GM23338 (cell line): Measurements from ENCODE around the gene THSD7A. TPM values are rescaled to one million over a fixed set of nuclear protein-coding genes. Genes with fewer than 3 reads are reported as not detected.

Experiments
- ATAC-seq: fragments of 200-7000 bp; cut with Tn5 transposase; 3 replicates; pipeline ENCODE4 v1.9.1; 2020
- DNase-seq: peaks from one replicate; pipeline ENCODE4 v3.0.0-alpha.2; 2015; ENCODE audit warnings: low spot score
- H2AFZ ChIP-seq: fragments of 200-600 bp; sonication (generic); 2 replicates; pipeline ENCODE4 v1.8.0; 2016; ENCODE audit warnings: antibody characterized with exemption, mild to moderate bottlenecking, moderate library complexity
- H3F3A ChIP-seq: fragments of 200-600 bp; sonication (generic); replicated peaks from 2 replicates; pipeline ENCODE4 v1.8.0; 2017; ENCODE audit warnings: antibody characterized with exemption, mixed run types, low read depth
- H3K27ac ChIP-seq: fragments of 200-600 bp; sonication (generic); 2 replicates; pipeline ENCODE4 v1.6.1; 2016; ENCODE audit warnings: low read depth
- H3K27me3 ChIP-seq: fragments of 200-600 bp; sonication (generic); 2 replicates; pipeline ENCODE4 v1.8.0; 2016; ENCODE audit warnings: mild to moderate bottlenecking, mixed run types, moderate library complexity; ENCODE audit not compliant: insufficient read depth
- H3K36me3 ChIP-seq: fragments of 200-600 bp; sonication (generic); 2 replicates; pipeline ENCODE4 v1.8.0; 2016; ENCODE audit warnings: mild to moderate bottlenecking; ENCODE audit not compliant: insufficient read depth
- H3K4me1 ChIP-seq: fragments of 200-600 bp; sonication (generic); 2 replicates; pipeline ENCODE4 v1.8.0; 2016; ENCODE audit warnings: mild to moderate bottlenecking, moderate library complexity; ENCODE audit not compliant: insufficient read depth
- H3K4me2 ChIP-seq: fragments of 200-600 bp; sonication (generic); 2 replicates; pipeline ENCODE4 v1.7.1; 2017; ENCODE audit warnings: mixed run types
- H3K4me3 ChIP-seq: fragments of 200-600 bp; sonication (generic); 2 replicates; pipeline ENCODE4 v1.6.1; 2016; ENCODE audit warnings: mixed run types
- H3K79me2 ChIP-seq: fragments of 200-600 bp; sonication (generic); replicated peaks from 2 replicates; pipeline ENCODE4 v1.8.0; 2017; ENCODE audit warnings: mild to moderate bottlenecking; ENCODE audit not compliant: insufficient read depth
- H3K9me2 ChIP-seq: fragments of 200-600 bp; sonication (generic); 2 replicates; pipeline ENCODE4 v1.8.0; 2017; ENCODE audit not compliant: insufficient read depth
- H4K20me1 ChIP-seq: fragments of 200-600 bp; sonication (generic); replicated peaks from 2 replicates; pipeline ENCODE4 v1.8.0; 2017; ENCODE audit warnings: mild to moderate bottlenecking; ENCODE audit not compliant: insufficient read depth
- H3K27ac Mint-ChIP-seq: 2 replicates; pipeline ENCODE4 v1.8.0; 2020; ENCODE audit warnings: inconsistent platforms, mild to moderate bottlenecking, moderate library complexity, mixed read lengths
- H3K27me3 Mint-ChIP-seq: 3 replicates; pipeline ENCODE4 v1.8.0; 2022; ENCODE audit warnings: low read depth, mild to moderate bottlenecking, moderate library complexity, mixed read lengths, inconsistent platforms; ENCODE audit not compliant: insufficient read depth, poor library complexity
- H3K36me3 Mint-ChIP-seq: 3 replicates; pipeline ENCODE4 v1.8.0; 2021; ENCODE audit warnings: low read depth, mild to moderate bottlenecking, inconsistent platforms, moderate library complexity, mixed read lengths
- H3K4me1 Mint-ChIP-seq: 3 replicates; pipeline ENCODE4 v1.8.0; 2020; ENCODE audit warnings: mild to moderate bottlenecking, inconsistent platforms, mixed read lengths
- H3K4me3 Mint-ChIP-seq: 3 replicates; pipeline ENCODE4 v1.8.0; 2021; ENCODE audit warnings: moderate library complexity, mild to moderate bottlenecking, inconsistent platforms, mixed read lengths
- H3K9me3 Mint-ChIP-seq: 3 replicates; pipeline ENCODE4 v1.8.0; 2020; ENCODE audit warnings: moderate library complexity, mild to moderate bottlenecking, inconsistent platforms, mixed read lengths
- CREB1 ChIP-seq: fragments of 250-450 bp; sonication (Bioruptor Pico); IDR thresholded peaks from 2 replicates; pipeline ENCODE4 v1.5.0; 2020; ENCODE audit warnings: low read depth, mild to moderate bottlenecking, moderate library complexity
- CTCF ChIP-seq, 2 experiments: fragments of 200-600 bp in 1 of 2; sonication (generic) in 1 of 2; conservative IDR thresholded peaks; 2 replicates each; pipeline versions ENCODE4 v1.5.1 to v1.6.1; 2016 to 2017; ENCODE audit warnings: antibody characterized with exemption in 2 of 2, low read depth in 2 of 2, mild to moderate bottlenecking in 2 of 2, moderate library complexity in 1 of 2
- JUNB ChIP-seq: IDR thresholded peaks from one replicate; pipeline ENCODE4 v1.6.1; 2016; ENCODE audit warnings: antibody characterized with exemption; ENCODE audit not compliant: unreplicated experiment
- NANOG ChIP-seq: IDR thresholded peaks from 2 replicates; pipeline ENCODE4 v1.6.1; 2016; ENCODE audit warnings: antibody characterized with exemption, borderline replicate concordance
- POLR2AphosphoS5 ChIP-seq: IDR thresholded peaks from 2 replicates; pipeline ENCODE4 v1.6.1; 2016; ENCODE audit warnings: antibody characterized with exemption, low read depth
- STAT1 ChIP-seq: IDR thresholded peaks from one replicate; pipeline ENCODE4 v1.6.1; 2016; ENCODE audit warnings: antibody characterized with exemption; ENCODE audit not compliant: unreplicated experiment
- ZNF114 ChIP-seq: fragments of 250-450 bp; sonication (Bioruptor Pico); IDR thresholded peaks from 2 replicates; pipeline ENCODE4 v1.5.0; 2020; ENCODE audit warnings: mild to moderate bottlenecking, moderate library complexity
- ZNF331 ChIP-seq: fragments of 250-450 bp; sonication (Bioruptor Pico); IDR thresholded peaks from 2 replicates; pipeline ENCODE4 v1.5.0; 2020; ENCODE audit warnings: low read depth, mild to moderate bottlenecking, moderate library complexity
- ZNF462 ChIP-seq: fragments of 250-450 bp; sonication (Bioruptor Pico); IDR thresholded peaks from 2 replicates; pipeline ENCODE4 v1.5.0; 2020; ENCODE audit warnings: mild to moderate bottlenecking, moderate library complexity
- polyA plus RNA-seq: library from polyadenylated mRNA; unstranded; fragments of >200 nt; fragmentation: Nextera tagmentation; extraction: Ambion mirVana; gene quantifications from 2 replicates; pipeline ENCODE4 v1.2.1, GENCODE V29; 2016
- total RNA-seq: library from RNA; depleted of rRNA; stranded (reverse); fragments of >200 nt; shearing (Covaris generic); gene quantifications from 2 replicates; pipeline ENCODE4 v1.2.3, GENCODE V29; 2014

The THSD7A gene
- total and polyA plus RNA-seq, 2 experiments from 2014 or later: 1.3 to 2.1 TPM

DNA sequence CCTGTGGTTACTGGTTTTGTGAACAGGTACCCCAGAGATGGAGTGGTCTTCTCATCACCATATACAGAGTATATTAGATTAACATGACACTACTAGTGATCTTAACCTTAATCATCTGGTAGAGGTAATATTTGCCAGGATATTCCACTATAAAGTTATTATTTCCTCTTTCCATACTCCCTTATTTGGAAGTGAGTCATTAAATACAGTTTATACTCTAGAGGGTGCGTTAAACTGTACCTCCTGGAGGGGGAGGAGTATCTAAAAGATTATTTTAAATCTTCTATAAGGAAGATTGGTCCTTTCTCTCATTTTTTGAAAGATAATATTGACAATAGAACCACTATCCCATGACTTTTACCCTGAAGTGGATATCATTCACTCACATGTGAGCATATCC lies 85.4 kb downstream of the THSD7A start (continued):
- TF ChIP-seq ZNF462 (CRISPR knock-in tag): no peak
- TF ChIP-seq ZNF331 (CRISPR knock-in tag): no peak
- no peak for TF ChIP-seq ZNF114 (CRISPR knock-in tag)
- TF ChIP-seq CTCF (conservative IDR thresholded peaks at IDR 0.05; ENCODE audit: low read depth in 2 of 2): no peak

DNA sequence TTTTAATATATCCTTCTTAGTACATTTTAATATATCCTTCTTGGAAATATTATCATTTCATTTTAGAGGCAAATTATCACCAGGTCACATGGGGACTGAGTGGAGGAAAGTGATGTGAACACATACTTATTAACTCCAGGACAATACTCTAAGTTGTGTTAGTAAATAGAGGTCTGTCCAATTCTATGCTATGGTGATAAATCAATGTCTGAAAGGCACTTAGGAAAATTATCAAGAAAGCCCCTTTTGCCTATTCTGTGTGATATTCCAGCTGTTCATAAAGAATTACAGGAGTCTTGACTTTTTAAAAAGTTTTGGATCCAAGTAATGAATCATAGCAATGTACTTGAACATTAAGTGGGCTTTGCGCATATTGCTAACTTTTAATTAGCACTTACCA lies 88.5 kb downstream of the THSD7A start:
- no peaks in the 10 kb centered on the region for H3K9me3 Mint-ChIP-seq

More for the DNA sequence above, 88.5 kb downstream of the THSD7A start:
- no peaks in the 10 kb centered on the region for H3K79me2 ChIP-seq
- H3K9me2 ChIP-seq: no peaks in the 10 kb centered on the region
- H3K4me3 ChIP-seq: no peak overlapping the region
- ATAC-seq (no peak), DNase-seq (no peak)
- no peak overlapping the region for H2AFZ ChIP-seq
- H3K36me3 ChIP-seq: no peaks in the 10 kb centered on the region
- Mint-ChIP-seq H3K27ac (no peak overlapping the region), H3K36me3 (no peaks in the 10 kb centered on the region), H3K4me1 (peaks cover 5% of the 10 kb centered on the region; the same call in 1 of the 3 replicates), H3K4me3 (no peak overlapping the region), H3K27me3 (no peaks in the 10 kb centered on the region)
- H3K4me2 ChIP-seq: no peak overlapping the region
- no peaks in the 10 kb centered on the region for H4K20me1 ChIP-seq
- no peaks in the 10 kb centered on the region for H3K4me1 ChIP-seq
- no peaks in the 10 kb centered on the region for H3K27me3 ChIP-seq
- H3K27ac ChIP-seq: no peak overlapping the region
- no peak for TF ChIP-seq NANOG
- TF ChIP-seq CREB1 (CRISPR knock-in tag): no peak
- TF ChIP-seq ZNF114 (CRISPR knock-in tag): no peak
- no peak for TF ChIP-seq CTCF (conservative IDR thresholded peaks at IDR 0.05; ENCODE audit: low read depth in 2 of 2)
- TF ChIP-seq STAT1: no peak
- TF ChIP-seq POLR2AphosphoS5: no peak
- no peak for TF ChIP-seq JUNB
- no peaks in the 10 kb centered on the region for H3F3A ChIP-seq
